Keratinocyte (primary cell): ENCODE results near the gene C1orf52. TPM values are rescaled to one million over a fixed set of nuclear protein-coding genes. Genes with fewer than 3 reads are reported as not detected.

Experiments
- DNase-seq: peaks from one replicate; pipeline ENCODE4 v3.0.0-alpha.2; 2011; ENCODE audit warnings: low read depth, missing footprints, low spot score
- FAIRE-seq: peaks from 2 replicates; lab custom pipeline; 2011; peaks lifted over from hg19 to GRCh38; lab: Jason Lieb, UNC
- H2AFZ ChIP-seq: 2 replicates; pipeline ENCODE4 v1.6.0; 2012; ENCODE audit warnings: low read length, control low read depth, inconsistent platforms; ENCODE audit not compliant: control insufficient read depth
- H3K27ac ChIP-seq: 2 replicates; pipeline ENCODE4 v1.5.1; 2011; ENCODE audit warnings: low read length; ENCODE audit not compliant: control insufficient read depth, insufficient read depth
- H3K27me3 ChIP-seq: 3 replicates; pipeline ENCODE4 v1.6.0; 2011; ENCODE audit warnings: low read length; ENCODE audit not compliant: control insufficient read depth, insufficient read depth; ENCODE audit errors: extremely low read depth
- H3K36me3 ChIP-seq, 2 experiments: 2 replicates in 1 of 2; 3 replicates in 1 of 2; pipeline ENCODE4 v1.5.1; 2011; ENCODE audit warnings: low read length in 2 of 2, mild to moderate bottlenecking in 1 of 2; ENCODE audit not compliant: control insufficient read depth in 2 of 2, insufficient read depth in 2 of 2; ENCODE audit errors: extremely low read depth in 1 of 2
- H3K4me1 ChIP-seq: 3 replicates; pipeline ENCODE4 v1.5.1; 2011; ENCODE audit warnings: low read length; ENCODE audit not compliant: control insufficient read depth, insufficient read depth; ENCODE audit errors: extremely low read depth
- H3K4me2 ChIP-seq: 3 replicates; pipeline ENCODE4 v1.6.0; 2011; ENCODE audit warnings: low read depth, low read length; ENCODE audit not compliant: control insufficient read depth, insufficient read depth; ENCODE audit errors: extremely low read depth
- H3K4me3 ChIP-seq, 3 experiments: fragments of 200-600 bp in 1 of 3; sonication (generic) in 1 of 3; 2 replicates in 2 of 3; 3 replicates in 1 of 3; pipeline ENCODE4 v1.5.1; 2011 to 2016; ENCODE audit warnings: low read length in 3 of 3, mild to moderate bottlenecking in 3 of 3, control low read depth in 2 of 3, inconsistent platforms in 1 of 3, low read depth in 1 of 3, mixed read lengths in 1 of 3, mixed run types in 1 of 3, moderate library complexity in 1 of 3; ENCODE audit not compliant: control insufficient read depth in 2 of 3, insufficient read depth in 2 of 3; ENCODE audit errors: extremely low read depth in 1 of 3
- H3K79me2 ChIP-seq: 2 replicates; pipeline ENCODE4 v1.6.0; 2012; ENCODE audit warnings: low read length; ENCODE audit not compliant: control insufficient read depth, insufficient read depth
- H3K9ac ChIP-seq: 3 replicates; pipeline ENCODE4 v1.6.0; 2011; ENCODE audit warnings: low read length; ENCODE audit not compliant: control insufficient read depth, insufficient read depth; ENCODE audit errors: extremely low read depth
- H3K9me1 ChIP-seq: 3 replicates; pipeline ENCODE4 v1.6.0; 2011; ENCODE audit warnings: low read length; ENCODE audit not compliant: control insufficient read depth, insufficient read depth; ENCODE audit errors: extremely low read depth
- H3K9me3 ChIP-seq: 2 replicates; pipeline ENCODE4 v1.5.1; 2012; ENCODE audit warnings: low read depth, low read length; ENCODE audit not compliant: control insufficient read depth
- H4K20me1 ChIP-seq: 3 replicates; pipeline ENCODE4 v1.6.0; 2011; ENCODE audit warnings: low read length; ENCODE audit not compliant: control insufficient read depth, insufficient read depth; ENCODE audit errors: extremely low read depth
- CTCF ChIP-seq, 3 experiments: IDR thresholded peaks in 1 of 3; conservative IDR thresholded peaks in 1 of 3; optimal IDR thresholded peaks in 1 of 3; 2 replicates in 2 of 3; 3 replicates in 1 of 3; pipeline versions ENCODE3 to v1.5.1; 2011; ENCODE audit warnings: low read length in 3 of 3, mild to moderate bottlenecking in 3 of 3, moderate library complexity in 2 of 3, control low read depth in 1 of 3, inconsistent platforms in 1 of 3; ENCODE audit not compliant: insufficient read depth in 2 of 3; ENCODE audit errors: extremely low read depth in 1 of 3
- EZH2 ChIP-seq: IDR thresholded peaks from one replicate; pipeline ENCODE4 v1.6.1; 2012; ENCODE audit warnings: inconsistent platforms, mild to moderate bottlenecking, low read length, moderate library complexity
- dilution Hi-C: fragments of 300-500 bp; cut with MboI; formaldehyde crosslinking; loops from one replicate; pipeline ENCODE4 v1.7.0; 2020; ENCODE audit warnings: low sequenced_read_pairs; ENCODE audit not compliant: extremely low pct_ligation_motif_present
- polyA plus RNA-seq, 5 experiments: library from polyadenylated mRNA; depleted of rRNA in 3 of 5; stranded (reverse) in 3 of 5; stranded (forward) in 1 of 5; unstranded in 1 of 5; fragments of >200 nt; gene quantifications; 1 replicate in 1 of 5; 2 replicates in 3 of 5; 3 replicates in 1 of 5; pipeline versions ENCODE4 v1.2.1 to v1.2.3, GENCODE V29; 2011 to 2012; ENCODE audit warnings: missing spikeins in 2 of 5, low read depth in 1 of 5, low replicate concordance in 1 of 5

Gene C1orf52
- polyA plus RNA-seq, 1 donor (not counting 4 experiments of a cell fraction or from before 2014, with no cell fraction given), result 27.3 TPM

- Histone ChIP-seq H3K4me3 (no peak overlapping the region), H2AFZ (no peak overlapping the region), H3K4me1 (peaks cover 71% of the 10 kb centered on the region), H4K20me1 (no peaks in the 10 kb centered on the region), H3K9me3 (no peaks in the 10 kb centered on the region), H3K9ac (peak overlapping the region; percentile 48), H3K9me1 (peaks cover 2% of the 10 kb centered on the region), H3K4me2 (peak overlapping the region; percentile 66), H3K79me2 (no peaks in the 10 kb centered on the region), H3K36me3 (no peaks in the 10 kb centered on the region), H3K27me3 (no peaks in the 10 kb centered on the region), H3K27ac (peak overlapping the region; percentile 86)
- no peak for TF ChIP-seq CTCF (optimal IDR thresholded peaks at IDR 0.05 in 1 of 3, IDR thresholded peaks at IDR 0.05 in 1 of 3, conservative IDR thresholded peaks at IDR 0.05 in 1 of 3; ENCODE audit: extremely low read depth in 1 of 3, insufficient read depth in 2 of 3, low read length in 3 of 3)
- no peak for TF ChIP-seq EZH2
- DNase-seq (peak; percentile 89), FAIRE-seq (peak; percentile 90)
- dilution Hi-C loops, result no loop called here
Observed at GRCh38 chr1:85295006-85295431, 35.6 kb upstream of the C1orf52 start.

DNA sequence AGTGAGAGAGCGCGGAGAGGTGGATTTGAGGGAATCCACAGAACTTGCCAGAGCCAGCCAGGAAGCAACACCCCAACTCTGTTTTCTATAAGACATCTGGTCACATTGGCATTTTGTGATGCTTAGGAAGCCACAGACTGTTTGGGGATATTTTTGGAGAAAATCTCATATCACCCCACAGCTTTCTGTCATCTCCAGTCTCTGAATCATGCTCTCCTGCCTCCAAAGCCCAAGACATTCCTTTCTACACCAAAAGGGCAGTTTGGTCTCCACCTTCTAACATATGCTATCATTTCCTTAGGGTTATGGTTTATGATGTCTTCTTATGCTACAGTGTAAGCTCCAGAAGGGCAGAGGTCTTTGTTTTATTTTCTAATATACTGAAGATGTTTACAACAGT lies 31.4 kb upstream of the C1orf52 start:
- no peak for DNase-seq
- H3K9me3 ChIP-seq, result no peaks in the 10 kb centered on the region
- H3K4me2 ChIP-seq, result peak overlapping the region; percentile 77
- TF ChIP-seq EZH2 (no peak), CTCF (optimal IDR thresholded peaks at IDR 0.05 in 1 of 3, IDR thresholded peaks at IDR 0.05 in 1 of 3, conservative IDR thresholded peaks at IDR 0.05 in 1 of 3; ENCODE audit: extremely low read depth in 1 of 3, insufficient read depth in 2 of 3, low read length in 3 of 3) (no peak)
- no peaks in the 10 kb centered on the region for H3K36me3 ChIP-seq
- H4K20me1 ChIP-seq, result no peaks in the 10 kb centered on the region
- H3K9me1 ChIP-seq, result peaks cover 2% of the 10 kb centered on the region
- peaks cover 61% of the 10 kb centered on the region for H3K4me1 ChIP-seq
- H3K9ac ChIP-seq, result no peak overlapping the region
- FAIRE-seq, result no peak
- H2AFZ ChIP-seq, result no peak overlapping the region
- dilution Hi-C loops, result no loop called here
- no peak overlapping the region for H3K4me3 ChIP-seq
- peak overlapping the region; percentile 82 for H3K27ac ChIP-seq
- H3K79me2 ChIP-seq, result no peaks in the 10 kb centered on the region
- H3K27me3 ChIP-seq, result no peaks in the 10 kb centered on the region
